OCI-LY1 (cell line): Measurements from ENCODE around the gene PAX9.

Experiments used
- H2AFZ ChIP-seq: fragments of 200-600 bp; sonication (generic), shearing (Covaris generic); 2 replicates; pipeline ENCODE4 v1.6.0; 2014; ENCODE audit warnings: antibody characterized with exemption, mild to moderate bottlenecking, low read length
- H3F3A ChIP-seq: fragments of 200-600 bp; sonication (generic), shearing (Covaris generic); 2 replicates; pipeline ENCODE4 v1.6.0; 2014; ENCODE audit warnings: mild to moderate bottlenecking, antibody characterized with exemption, low read length, moderate library complexity; ENCODE audit not compliant: insufficient read depth
- H3K27ac ChIP-seq: fragments of 200-600 bp; sonication (generic); 2 replicates; pipeline ENCODE4 v1.5.1; 2014; ENCODE audit warnings: low read length, mixed run types, mild to moderate bottlenecking, low read depth; ENCODE audit not compliant: poor library complexity, severe bottlenecking
- H3K27me3 ChIP-seq: fragments of 200-600 bp; sonication (generic); 2 replicates; pipeline ENCODE4 v1.6.0; 2014; ENCODE audit warnings: antibody characterized with exemption, mild to moderate bottlenecking, low read length, moderate library complexity; ENCODE audit not compliant: insufficient read depth
- H3K36me3 ChIP-seq: fragments of 200-600 bp; sonication (generic); 2 replicates; pipeline ENCODE4 v1.6.1; 2014; ENCODE audit warnings: mild to moderate bottlenecking, antibody characterized with exemption, low read length, moderate library complexity, mixed read lengths; ENCODE audit not compliant: insufficient read depth
- H3K4me1 ChIP-seq: fragments of 200-600 bp; sonication (generic); 2 replicates; pipeline ENCODE4 v1.5.1; 2014; ENCODE audit warnings: mild to moderate bottlenecking, low read length, moderate library complexity; ENCODE audit not compliant: insufficient read depth, severe bottlenecking
- H3K4me2 ChIP-seq: fragments of 200-600 bp; sonication (generic), shearing (Covaris generic); 2 replicates; pipeline ENCODE4 v1.6.1; 2014; ENCODE audit warnings: low read length
- H3K4me3 ChIP-seq: fragments of 200-600 bp; sonication (generic); 2 replicates; pipeline ENCODE4 v1.5.1; 2014; ENCODE audit warnings: low read length, low read depth, mild to moderate bottlenecking, mixed read lengths; ENCODE audit not compliant: poor library complexity, severe bottlenecking
- H3K79me2 ChIP-seq: fragments of 200-600 bp; shearing (Covaris generic); 2 replicates; pipeline ENCODE4 v1.6.1; 2016; ENCODE audit warnings: mixed run types, low read length, mixed read lengths; ENCODE audit not compliant: insufficient read depth
- H3K9ac ChIP-seq: fragments of 200-600 bp; sonication (generic), shearing (Covaris generic); 2 replicates; pipeline ENCODE4 v1.6.1; 2014; ENCODE audit warnings: mild to moderate bottlenecking, low read length, mixed read lengths
- H3K9me2 ChIP-seq: fragments of 200-600 bp; sonication (generic), shearing (Covaris generic); 2 replicates; pipeline ENCODE4 v1.6.1; 2014; ENCODE audit warnings: low read depth, mild to moderate bottlenecking, low read length, mixed read lengths
- H3K9me3 ChIP-seq: fragments of 200-600 bp; shearing (Covaris generic); 2 replicates; pipeline ENCODE4 v1.6.1; 2014; ENCODE audit warnings: low read length, mixed read lengths
- H4K20me1 ChIP-seq: fragments of 200-600 bp; sonication (generic), shearing (Covaris generic); 2 replicates; pipeline ENCODE4 v1.6.0; 2016; ENCODE audit warnings: mild to moderate bottlenecking, low read length; ENCODE audit not compliant: insufficient read depth
- CTCF ChIP-seq: fragments of 200-600 bp; sonication (generic), shearing (Covaris generic); IDR thresholded peaks from 2 replicates; pipeline ENCODE4 v1.5.1; 2017; ENCODE audit warnings: mild to moderate bottlenecking, antibody characterized with exemption, low read length, moderate library complexity, mixed read lengths
- EZH2 ChIP-seq: fragments of 200-600 bp; sonication (generic), shearing (Covaris generic); IDR thresholded peaks from 2 replicates; pipeline ENCODE4 v1.8.0; 2017; ENCODE audit warnings: borderline replicate concordance, mixed run types, mild to moderate bottlenecking, antibody characterized with exemption, low read length, moderate library complexity, mixed read lengths

The PAX9 gene

GRCh38 chr14:36718216-36718615 is 56.6 kb downstream of the PAX9 start:
- Histone ChIP-seq H3K79me2 (no peaks in the 10 kb centered on the region), H3F3A (no peaks in the 10 kb centered on the region), H3K4me2 (no peak overlapping the region), H2AFZ (no peak overlapping the region), H3K27me3 (no peaks in the 10 kb centered on the region), H3K4me3 (no peak overlapping the region), H3K36me3 (no peaks in the 10 kb centered on the region), H3K4me1 (no peaks in the 10 kb centered on the region), H3K9me3 (no peaks in the 10 kb centered on the region), H4K20me1 (no peaks in the 10 kb centered on the region), H3K27ac (no peak overlapping the region), H3K9ac (no peak overlapping the region), H3K9me2 (no peaks in the 10 kb centered on the region)
- TF ChIP-seq EZH2 (no peak), CTCF (no peak)

- no peak overlapping the region for H2AFZ ChIP-seq
- H3F3A ChIP-seq: no peaks in the 10 kb centered on the region
- no peak overlapping the region for H3K27ac ChIP-seq
- H3K36me3 ChIP-seq: no peaks in the 10 kb centered on the region
- no peaks in the 10 kb centered on the region for H3K4me1 ChIP-seq
- no peak overlapping the region for H3K9ac ChIP-seq
- no peaks in the 10 kb centered on the region for H3K9me3 ChIP-seq
- no peak overlapping the region for H3K4me2 ChIP-seq
- H3K9me2 ChIP-seq: no peaks in the 10 kb centered on the region
- H4K20me1 ChIP-seq: no peaks in the 10 kb centered on the region
- H3K4me3 ChIP-seq: no peak overlapping the region
- no peaks in the 10 kb centered on the region for H3K27me3 ChIP-seq
- no peak for TF ChIP-seq EZH2
- TF ChIP-seq CTCF: no peak
- H3K79me2 ChIP-seq: no peaks in the 10 kb centered on the region
These were observed 58.2 kb downstream of the PAX9 start for GRCh38 chr14:36719823-36720222.

DNA sequence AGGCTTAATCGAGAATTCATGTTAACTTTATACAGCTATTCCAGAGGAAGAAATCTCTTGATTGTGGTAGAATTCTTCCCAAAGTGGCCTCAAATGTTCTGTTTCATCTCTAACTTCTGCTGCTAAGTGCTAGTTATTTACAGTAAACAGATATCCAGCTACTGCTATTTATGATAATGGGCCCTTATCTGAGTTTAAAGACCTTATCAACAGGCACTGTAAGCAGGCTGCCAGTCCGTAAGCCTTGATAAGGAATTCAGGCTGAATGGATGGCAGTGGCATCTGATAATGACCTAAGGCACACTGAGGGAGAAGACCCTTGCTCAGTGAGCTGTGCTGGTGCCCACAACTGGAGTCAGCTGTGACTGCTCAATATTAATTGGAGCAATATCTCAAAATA is 59.0 kb downstream of the PAX9 start:
- H3K79me2 ChIP-seq: no peaks in the 10 kb centered on the region
- no peak overlapping the region for H3K4me2 ChIP-seq
- H3K27ac ChIP-seq: no peak overlapping the region
- no peaks in the 10 kb centered on the region for H3K4me1 ChIP-seq
- H3K36me3 ChIP-seq: no peaks in the 10 kb centered on the region
- H3K9ac ChIP-seq: no peak overlapping the region
- H3K27me3 ChIP-seq: no peaks in the 10 kb centered on the region
- no peak overlapping the region for H3K4me3 ChIP-seq
- no peak overlapping the region for H2AFZ ChIP-seq
- no peaks in the 10 kb centered on the region for H4K20me1 ChIP-seq
- no peaks in the 10 kb centered on the region for H3F3A ChIP-seq
- H3K9me2 ChIP-seq: no peaks in the 10 kb centered on the region
- H3K9me3 ChIP-seq: no peaks in the 10 kb centered on the region
- TF ChIP-seq EZH2 (no peak), CTCF (no peak)
